Lower leg skin (tissue), 4 donors: Measurements from ENCODE around the gene B3GALT6. TPM values are rescaled to one million over a fixed set of nuclear protein-coding genes. Genes with fewer than 3 reads are reported as not detected.

ENCODE experiments used
- DNase-seq, 2 donors: peaks; one replicate each; pipeline ENCODE4 v3.0.0-alpha.2; 2019; ENCODE audit warnings: low spot score in 2 of 2
- H3K4me3 ChIP-seq: fragments of 200-600 bp; sonication (generic); 2 replicates; pipeline ENCODE4 v1.5.1; 2017; ENCODE audit warnings: mild to moderate bottlenecking, low read depth; ENCODE audit not compliant: poor library complexity, severe bottlenecking
- POLR2A ChIP-seq, 2 donors: fragments of 450-650 bp; IDR thresholded peaks; one replicate each; pipeline ENCODE4 v1.6.1; 2016 to 2017; ENCODE audit warnings: antibody characterized with exemption in 2 of 2, mild to moderate bottlenecking in 1 of 2, moderate library complexity in 1 of 2
- WGBS, 2 donors: methylation state at CpG; one replicate each; pipeline ENCODE4 v1.1.5; 2018; 5-methylcytosine and 5-hydroxymethylcytosine counted together
- intact Hi-C: fragments of 100-400 bp; cut with DNase I; formaldehyde crosslinking; loops from one replicate; pipeline ENCODE4 v1.15.0; 2023; ENCODE audit warnings: low total_unique reads
- total RNA-seq, 4 donors: library from RNA; depleted of rRNA; stranded (reverse); fragments of >200 nt; gene quantifications; one replicate each; pipeline ENCODE4 v1.1.0, GENCODE V29; 2016
- TF ChIP-seq, protein P1 (sequence below), 3 donors: fragments of 450-650 bp; IDR thresholded peaks; one replicate each; pipeline ENCODE4 v1.5.1; 2016; ENCODE audit warnings: antibody characterized with exemption in 3 of 3, mild to moderate bottlenecking in 3 of 3, moderate library complexity in 2 of 3

B3GALT6 gene
- 10 to 100 TPM; 12.8 to 26.1 (median 18.9) TPM for total RNA-seq

DNA sequence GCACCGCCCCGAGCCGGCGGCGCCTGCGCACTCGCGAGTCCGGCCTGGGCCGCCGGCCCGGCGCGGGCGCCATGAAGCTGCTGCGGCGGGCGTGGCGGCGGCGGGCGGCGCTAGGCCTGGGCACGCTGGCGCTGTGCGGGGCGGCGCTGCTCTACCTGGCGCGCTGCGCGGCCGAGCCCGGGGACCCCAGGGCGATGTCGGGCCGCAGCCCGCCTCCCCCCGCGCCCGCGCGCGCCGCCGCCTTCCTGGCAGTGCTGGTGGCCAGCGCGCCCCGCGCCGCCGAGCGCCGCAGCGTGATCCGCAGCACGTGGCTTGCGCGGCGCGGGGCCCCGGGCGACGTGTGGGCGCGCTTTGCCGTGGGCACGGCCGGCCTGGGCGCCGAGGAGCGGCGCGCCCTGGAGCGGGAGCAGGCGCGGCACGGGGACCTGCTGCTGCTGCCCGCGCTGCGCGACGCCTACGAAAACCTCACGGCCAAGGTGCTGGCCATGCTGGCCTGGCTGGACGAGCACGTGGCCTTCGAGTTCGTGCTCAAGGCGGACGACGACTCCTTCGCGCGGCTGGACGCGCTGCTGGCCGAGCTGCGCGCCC lies at the start of gene B3GALT6:
B3GALT6 (plus strand) TSS at position 30 of the 588 bp plus-strand sequence; CDS start at position 72, 42 bp downstream.
- 13% methylated on average over 9 of the region's 100 CpGs; no CpG with 5 or more reads in 1 of the 2 donors for WGBS, 2 donors
- no peak for DNase-seq
- H3K4me3 ChIP-seq: peak within 1 kb of the TSS; percentile 95
- intact Hi-C loops: no loop called here
- no peak for TF ChIP-seq POLR2A (IDR thresholded peaks at IDR 0.05)
- TF ChIP-seq, protein P1, sequence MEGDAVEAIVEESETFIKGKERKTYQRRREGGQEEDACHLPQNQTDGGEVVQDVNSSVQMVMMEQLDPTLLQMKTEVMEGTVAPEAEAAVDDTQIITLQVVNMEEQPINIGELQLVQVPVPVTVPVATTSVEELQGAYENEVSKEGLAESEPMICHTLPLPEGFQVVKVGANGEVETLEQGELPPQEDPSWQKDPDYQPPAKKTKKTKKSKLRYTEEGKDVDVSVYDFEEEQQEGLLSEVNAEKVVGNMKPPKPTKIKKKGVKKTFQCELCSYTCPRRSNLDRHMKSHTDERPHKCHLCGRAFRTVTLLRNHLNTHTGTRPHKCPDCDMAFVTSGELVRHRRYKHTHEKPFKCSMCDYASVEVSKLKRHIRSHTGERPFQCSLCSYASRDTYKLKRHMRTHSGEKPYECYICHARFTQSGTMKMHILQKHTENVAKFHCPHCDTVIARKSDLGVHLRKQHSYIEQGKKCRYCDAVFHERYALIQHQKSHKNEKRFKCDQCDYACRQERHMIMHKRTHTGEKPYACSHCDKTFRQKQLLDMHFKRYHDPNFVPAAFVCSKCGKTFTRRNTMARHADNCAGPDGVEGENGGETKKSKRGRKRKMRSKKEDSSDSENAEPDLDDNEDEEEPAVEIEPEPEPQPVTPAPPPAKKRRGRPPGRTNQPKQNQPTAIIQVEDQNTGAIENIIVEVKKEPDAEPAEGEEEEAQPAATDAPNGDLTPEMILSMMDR (IDR thresholded peaks at IDR 0.05): no peak

DNA sequence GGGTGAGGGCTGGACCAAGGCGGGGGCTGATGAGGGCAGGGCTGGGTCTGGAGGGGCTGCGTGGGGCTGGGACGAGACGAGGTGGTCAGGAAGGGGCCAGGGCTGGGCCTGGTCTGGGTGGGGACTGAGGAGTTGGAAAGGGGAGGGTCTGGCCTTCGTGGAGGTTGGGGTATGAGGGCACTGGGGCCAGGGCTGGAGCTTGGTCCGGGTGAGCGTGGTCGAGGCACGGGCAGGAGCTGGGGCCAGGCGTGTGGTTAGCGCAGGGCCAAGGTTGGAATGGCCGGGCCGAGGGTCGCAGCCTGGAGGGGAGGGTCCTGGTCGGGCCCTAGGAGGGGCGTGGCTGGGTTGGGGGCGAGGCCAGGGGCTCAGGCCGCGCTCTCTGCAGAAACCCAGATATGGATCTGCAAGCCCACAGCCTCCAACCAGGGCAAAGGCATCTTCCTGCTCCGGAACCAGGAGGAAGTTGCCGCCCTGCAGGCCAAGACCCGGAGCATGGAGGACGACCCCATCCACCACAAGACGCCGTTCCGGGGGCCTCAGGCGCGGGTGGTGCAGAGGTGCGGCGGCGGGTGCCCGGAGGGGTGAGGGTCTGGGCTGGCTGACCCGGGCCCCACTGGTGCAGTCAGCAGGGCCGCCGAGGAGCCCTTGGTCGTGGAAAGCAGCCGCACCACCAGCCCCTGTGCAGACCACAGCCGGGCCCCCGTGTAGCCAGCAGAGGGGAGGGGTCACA lies 49.4 kb upstream of the B3GALT6 start:
- intact Hi-C loops: no loop called here
- 66 to 73% methylated on average over 22 to 26 of the region's 39 CpGs for WGBS, 2 donors
- H3K4me3 ChIP-seq: no peak overlapping the region
- no peak for TF ChIP-seq POLR2A (IDR thresholded peaks at IDR 0.05)
- TF ChIP-seq, protein P1 (IDR thresholded peaks at IDR 0.05): no peak
- no peak for DNase-seq

DNA sequence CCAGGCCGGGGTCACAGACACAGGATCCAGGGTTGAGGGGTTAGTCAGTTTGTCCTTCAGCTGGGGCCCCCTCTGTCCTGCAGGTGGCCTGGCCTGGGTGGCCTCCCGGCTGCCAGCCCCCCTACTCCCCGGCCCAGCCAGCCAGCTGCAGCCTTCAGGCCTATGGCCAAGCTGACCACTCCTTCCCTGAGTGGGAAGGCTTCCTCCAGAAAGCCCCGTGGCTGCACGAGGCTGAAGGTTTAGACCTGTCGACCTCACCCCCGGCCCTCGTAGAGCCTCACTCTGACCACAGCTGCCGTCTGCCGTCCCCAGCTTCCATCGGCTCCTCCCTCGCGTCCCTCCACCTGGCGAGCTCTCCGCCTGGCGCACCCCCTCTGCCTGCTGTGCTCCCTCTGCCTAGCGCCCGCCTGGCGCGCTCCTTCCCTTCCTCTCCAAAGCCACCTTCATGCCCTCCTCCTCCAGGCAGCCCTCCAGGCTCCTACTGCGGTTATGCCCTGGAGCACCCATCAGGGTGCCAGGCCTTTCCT lies 48.8 kb upstream of the B3GALT6 start:
- H3K4me3 ChIP-seq: no peak overlapping the region
- WGBS, 2 donors: 75 to 77% methylated on average over 20 to 21 of the region's 21 CpGs
- TF ChIP-seq, protein P1 (IDR thresholded peaks at IDR 0.05): no peak
- TF ChIP-seq POLR2A (IDR thresholded peaks at IDR 0.05): no peak
- DNase-seq: no peak
- intact Hi-C loops: no loop called here

DNA sequence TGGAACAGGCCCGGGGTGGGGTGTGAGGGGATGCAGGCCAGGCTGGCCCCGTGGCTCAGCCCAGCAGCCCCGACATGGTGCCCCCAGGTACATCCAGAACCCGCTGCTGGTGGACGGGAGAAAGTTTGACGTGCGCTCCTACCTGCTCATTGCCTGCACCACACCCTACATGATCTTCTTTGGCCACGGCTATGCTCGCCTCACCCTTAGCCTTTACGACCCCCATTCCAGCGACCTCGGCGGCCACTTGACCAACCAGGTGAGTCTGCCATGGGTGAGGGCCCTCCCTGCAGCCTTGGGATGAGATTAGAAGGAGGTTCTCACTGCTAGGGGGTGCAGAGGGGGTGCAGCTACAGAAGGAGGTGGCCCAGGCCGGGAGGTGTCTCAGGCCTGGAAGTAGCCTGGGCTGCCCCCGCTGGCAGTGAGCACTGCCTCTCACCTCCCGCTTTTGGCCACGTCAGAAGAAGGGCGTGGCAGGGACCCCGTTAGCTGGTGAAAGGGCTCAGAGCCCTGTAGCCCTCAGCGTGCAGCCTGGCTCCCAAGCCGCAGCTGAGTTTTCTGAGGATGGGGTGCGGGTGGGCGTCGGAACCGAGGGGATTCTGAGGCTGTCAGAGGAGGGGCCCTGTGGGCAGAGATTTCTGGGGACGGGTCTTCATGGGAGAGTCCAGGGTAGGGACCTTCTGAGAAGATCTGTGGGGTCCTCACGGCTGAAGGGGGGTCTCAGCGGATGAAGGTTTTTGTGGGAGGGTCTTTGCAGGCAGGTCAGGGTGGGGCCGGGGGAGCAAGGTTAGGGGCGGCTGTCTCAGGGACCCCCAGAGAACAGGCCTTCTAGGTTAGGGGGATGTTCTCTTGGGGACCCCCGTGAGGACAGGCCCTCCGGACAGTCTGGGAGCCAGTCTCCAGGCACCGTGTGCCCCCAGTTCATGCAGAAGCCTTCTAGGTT lies 47.9 kb upstream of the B3GALT6 start:
- intact Hi-C loops: no loop called here
- H3K4me3 ChIP-seq: no peak overlapping the region
- TF ChIP-seq POLR2A (IDR thresholded peaks at IDR 0.05): no peak
- TF ChIP-seq, protein P1 (IDR thresholded peaks at IDR 0.05): no peak
- no peak for DNase-seq
- WGBS, 2 donors: 74 to 83% methylated on average over 31 of the region's 33 CpGs

DNA sequence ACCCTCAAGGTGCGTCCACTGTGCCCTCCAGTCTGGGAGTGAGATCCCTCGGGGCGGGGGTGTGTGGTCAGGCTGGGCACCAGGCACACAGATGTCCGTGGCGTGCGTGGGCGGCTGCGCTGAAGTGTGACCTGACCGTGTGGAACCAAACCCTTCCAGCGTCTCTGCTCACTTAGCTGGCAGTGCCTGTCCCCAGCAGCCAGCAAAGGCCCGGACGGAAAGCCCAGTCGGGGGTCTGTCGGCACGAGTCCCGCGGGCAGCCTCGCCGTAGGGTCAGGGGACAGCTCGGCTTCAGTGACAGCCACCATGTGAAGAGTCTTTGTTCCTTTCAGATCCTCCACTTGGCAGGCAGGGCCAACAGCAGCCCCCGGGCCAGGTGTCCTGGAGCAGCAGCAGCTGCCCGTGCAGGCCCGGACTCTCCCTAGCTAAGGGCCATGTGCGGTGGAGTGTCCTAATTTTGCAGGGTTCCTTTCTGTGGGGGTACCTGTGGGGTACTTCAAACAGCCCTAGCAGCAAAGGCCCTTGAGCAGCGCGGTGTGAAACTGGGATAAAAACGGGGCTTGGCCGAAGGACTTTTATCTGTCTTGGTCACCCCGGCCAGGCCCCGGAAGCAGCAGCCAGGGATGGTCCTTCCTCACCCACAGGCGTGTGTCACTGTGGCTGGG lies 46.8 kb upstream of the B3GALT6 start:
- WGBS, 2 donors: 84% methylated on average over 29 to 30 of the region's 31 CpGs
- TF ChIP-seq, protein P1 (IDR thresholded peaks at IDR 0.05): no peak
- TF ChIP-seq POLR2A (IDR thresholded peaks at IDR 0.05): no peak
- H3K4me3 ChIP-seq: no peak overlapping the region
- intact Hi-C loops: no loop called here
- no peak for DNase-seq
